KMS-11 (cell line): ENCODE data around the gene MIX23.

Source experiments
- H2AFZ ChIP-seq: fragments of 200-600 bp; sonication (generic); 2 replicates; pipeline ENCODE4 v1.6.1; 2016; ENCODE audit warnings: antibody characterized with exemption, mixed run types, low read depth
- H3K27ac ChIP-seq: fragments of 200-600 bp; sonication (generic); 2 replicates; pipeline ENCODE4 v1.6.1; 2016; ENCODE audit warnings: mild to moderate bottlenecking, mixed run types
- H3K27me3 ChIP-seq: fragments of 200-600 bp; sonication (generic); 2 replicates; pipeline ENCODE4 v1.6.1; 2017; ENCODE audit warnings: mild to moderate bottlenecking, low read depth, mixed run types, moderate library complexity; ENCODE audit not compliant: insufficient read depth
- H3K36me3 ChIP-seq: fragments of 200-600 bp; sonication (generic); 2 replicates; pipeline ENCODE4 v1.6.1; 2017; ENCODE audit warnings: mild to moderate bottlenecking, mixed run types; ENCODE audit not compliant: insufficient read depth
- H3K4me1 ChIP-seq: fragments of 200-600 bp; sonication (generic); 2 replicates; pipeline ENCODE4 v1.6.1; 2016; ENCODE audit warnings: mild to moderate bottlenecking, low read depth, mixed run types; ENCODE audit not compliant: poor library complexity, severe bottlenecking
- H3K4me2 ChIP-seq: fragments of 200-600 bp; sonication (generic); 2 replicates; pipeline ENCODE4 v1.7.0; 2016; ENCODE audit warnings: mild to moderate bottlenecking, mixed run types
- H3K4me3 ChIP-seq: fragments of 200-600 bp; sonication (generic); IDR thresholded peaks from 2 replicates; pipeline ENCODE4 v1.6.1; 2017; ENCODE audit warnings: low read depth, low read length, mixed read lengths; ENCODE audit not compliant: insufficient read depth
- H3K79me2 ChIP-seq: fragments of 200-600 bp; sonication (generic); 2 replicates; pipeline ENCODE4 v1.6.1; 2016; ENCODE audit warnings: low read depth, mixed run types; ENCODE audit not compliant: insufficient read depth
- H3K9ac ChIP-seq: fragments of 200-600 bp; sonication (generic); 2 replicates; pipeline ENCODE4 v1.6.1; 2016; ENCODE audit warnings: mild to moderate bottlenecking, mixed run types
- H4K20me1 ChIP-seq: fragments of 200-600 bp; sonication (generic); 2 replicates; pipeline ENCODE4 v1.6.1; 2016; ENCODE audit warnings: mild to moderate bottlenecking, mixed run types; ENCODE audit not compliant: insufficient read depth
- TF ChIP-seq, protein P1 (sequence below): fragments of 200-600 bp; sonication (generic); conservative IDR thresholded peaks from 2 replicates; pipeline ENCODE4 v1.6.1; 2017; ENCODE audit warnings: low read depth, mild to moderate bottlenecking, antibody characterized with exemption, low read length, moderate library complexity, mixed read lengths

Gene MIX23

DNA sequence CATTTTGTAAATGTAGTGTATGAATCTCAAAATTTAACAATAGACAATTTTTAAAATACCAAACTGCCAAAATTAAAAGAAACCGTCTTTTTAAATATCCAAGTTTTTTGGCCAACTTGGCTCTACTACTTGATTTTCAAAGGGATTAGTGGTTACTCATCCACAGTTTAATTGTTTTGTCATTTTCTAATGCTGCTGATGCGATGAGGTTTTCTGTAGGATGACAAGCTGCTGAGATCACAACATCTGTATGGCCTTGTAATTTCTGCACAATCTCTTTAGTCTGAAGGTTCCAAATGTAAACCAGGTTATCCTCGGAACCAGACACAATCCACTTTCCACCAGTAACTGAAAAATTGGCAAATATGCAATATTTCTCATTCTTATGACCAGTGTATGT is 31.4 kb upstream of the MIX23 start:
- peak overlapping the region; percentile 88 for H3K4me2 ChIP-seq

GRCh38 chr3:122410639-122411038 is 27.6 kb upstream of the MIX23 start:
- Histone ChIP-seq H4K20me1 (no peaks in the 10 kb centered on the region), H3K27ac (no peak overlapping the region), H3K4me2 (no peak overlapping the region), H3K36me3 (no peaks in the 10 kb centered on the region), H3K27me3 (no peaks in the 10 kb centered on the region), H3K79me2 (no peaks in the 10 kb centered on the region), H3K4me1 (peaks cover 15% of the 10 kb centered on the region), H2AFZ (no peak overlapping the region), H3K4me3 (no peak overlapping the region), H3K9ac (no peak overlapping the region)
- TF ChIP-seq, protein P1, sequence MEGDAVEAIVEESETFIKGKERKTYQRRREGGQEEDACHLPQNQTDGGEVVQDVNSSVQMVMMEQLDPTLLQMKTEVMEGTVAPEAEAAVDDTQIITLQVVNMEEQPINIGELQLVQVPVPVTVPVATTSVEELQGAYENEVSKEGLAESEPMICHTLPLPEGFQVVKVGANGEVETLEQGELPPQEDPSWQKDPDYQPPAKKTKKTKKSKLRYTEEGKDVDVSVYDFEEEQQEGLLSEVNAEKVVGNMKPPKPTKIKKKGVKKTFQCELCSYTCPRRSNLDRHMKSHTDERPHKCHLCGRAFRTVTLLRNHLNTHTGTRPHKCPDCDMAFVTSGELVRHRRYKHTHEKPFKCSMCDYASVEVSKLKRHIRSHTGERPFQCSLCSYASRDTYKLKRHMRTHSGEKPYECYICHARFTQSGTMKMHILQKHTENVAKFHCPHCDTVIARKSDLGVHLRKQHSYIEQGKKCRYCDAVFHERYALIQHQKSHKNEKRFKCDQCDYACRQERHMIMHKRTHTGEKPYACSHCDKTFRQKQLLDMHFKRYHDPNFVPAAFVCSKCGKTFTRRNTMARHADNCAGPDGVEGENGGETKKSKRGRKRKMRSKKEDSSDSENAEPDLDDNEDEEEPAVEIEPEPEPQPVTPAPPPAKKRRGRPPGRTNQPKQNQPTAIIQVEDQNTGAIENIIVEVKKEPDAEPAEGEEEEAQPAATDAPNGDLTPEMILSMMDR = no peak

More for the DNA sequence above, 31.4 kb upstream of the MIX23 start:
- TF ChIP-seq, protein P1 = no peak
- Histone ChIP-seq H2AFZ (no peak overlapping the region), H3K36me3 (no peaks in the 10 kb centered on the region), H3K4me1 (peaks cover 24% of the 10 kb centered on the region), H3K9ac (peak overlapping the region; percentile 76), H3K4me3 (no peak overlapping the region), H4K20me1 (no peaks in the 10 kb centered on the region), H3K27me3 (no peaks in the 10 kb centered on the region), H3K79me2 (0 out of 2 replicates have a peak, but pooled peaks cover 8% of the 10 kb centered on the region), H3K27ac (peak overlapping the region; percentile 96)

- H3K9ac ChIP-seq = no peak overlapping the region
- TF ChIP-seq, protein P1 = no peak
- H3K4me1 ChIP-seq = peaks cover 15% of the 10 kb centered on the region
- H2AFZ ChIP-seq = no peak overlapping the region
- H3K36me3 ChIP-seq = no peaks in the 10 kb centered on the region
- H3K4me2 ChIP-seq = no peak overlapping the region
- H3K79me2 ChIP-seq = no peaks in the 10 kb centered on the region
- no peak overlapping the region for H3K27ac ChIP-seq
- no peak overlapping the region for H3K4me3 ChIP-seq
- no peaks in the 10 kb centered on the region for H3K27me3 ChIP-seq
- H4K20me1 ChIP-seq = no peaks in the 10 kb centered on the region
Observed at GRCh38 chr3:122410111-122410510, 27.1 kb upstream of the MIX23 start.

GRCh38 chr3:122409446-122409845 is 26.4 kb upstream of the MIX23 start:
- Histone ChIP-seq H2AFZ (no peak overlapping the region), H3K27ac (no peak overlapping the region), H3K9ac (no peak overlapping the region), H3K4me2 (no peak overlapping the region), H3K4me1 (peaks cover 11% of the 10 kb centered on the region), H3K27me3 (no peaks in the 10 kb centered on the region), H3K79me2 (no peaks in the 10 kb centered on the region), H4K20me1 (no peaks in the 10 kb centered on the region), H3K4me3 (no peak overlapping the region), H3K36me3 (no peaks in the 10 kb centered on the region)
- TF ChIP-seq, protein P1 = no peak

DNA sequence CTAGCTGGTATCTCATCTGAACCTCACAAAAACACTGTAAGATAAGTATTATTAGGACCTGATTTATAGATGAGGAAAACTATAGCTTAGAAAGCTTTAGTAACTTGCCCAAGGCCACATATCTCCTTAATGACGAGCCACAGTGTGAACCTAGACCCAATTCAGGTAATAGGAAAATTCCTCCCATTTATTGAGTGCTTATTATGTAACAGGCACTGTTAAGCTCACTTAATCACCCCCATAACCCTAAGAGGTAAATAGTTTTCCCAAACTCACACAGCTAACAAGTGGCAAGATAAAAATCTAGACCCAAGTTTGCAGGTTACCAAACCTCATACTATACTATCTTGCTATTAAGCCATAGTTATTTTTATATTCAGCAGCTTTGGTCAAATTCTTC is 24.9 kb upstream of the MIX23 start:
- H3K36me3 ChIP-seq = no peaks in the 10 kb centered on the region
- H3K4me1 ChIP-seq = no peaks in the 10 kb centered on the region
- no peaks in the 10 kb centered on the region for H3K27me3 ChIP-seq
- H2AFZ ChIP-seq = no peak overlapping the region
- no peaks in the 10 kb centered on the region for H4K20me1 ChIP-seq
- TF ChIP-seq, protein P1 = no peak
- H3K4me2 ChIP-seq = no peak overlapping the region
- H3K4me3 ChIP-seq = no peak overlapping the region
- H3K79me2 ChIP-seq = no peaks in the 10 kb centered on the region
- H3K27ac ChIP-seq = no peak overlapping the region
- H3K9ac ChIP-seq = no peak overlapping the region
